Ovary (tissue), 9 donors: Measurements from ENCODE around the gene TXNIP. TPM values are rescaled to one million over a fixed set of nuclear protein-coding genes. Genes with fewer than 3 reads are reported as not detected.

Experiments
- DNase-seq, 5 donors: peaks; one replicate each; pipeline ENCODE4 v3.0.0-alpha.2; 2019 to 2020
- H3K27ac ChIP-seq, 2 donors: fragments of 200-600 bp; one replicate each; pipeline versions ENCODE4 v1.5.1 to v1.8.0; 2019 to 2022
- H3K27me3 ChIP-seq: fragments of 200-600 bp; one replicate; pipeline ENCODE4 v1.8.0; 2022
- H3K36me3 ChIP-seq: fragments of 200-600 bp; sonication (generic); one replicate; pipeline ENCODE4 v1.5.1; 2019
- H3K4me1 ChIP-seq: one replicate; pipeline ENCODE4 v1.8.1; 2013; ENCODE audit warnings: mild to moderate bottlenecking, moderate library complexity; ENCODE audit not compliant: insufficient read depth
- H3K4me3 ChIP-seq: fragments of 200-600 bp; sonication (generic); one replicate; pipeline ENCODE4 v1.5.1; 2017
- H3K9me3 ChIP-seq, 2 donors: fragments of 200-600 bp in 1 of 2; sonication (generic) in 1 of 2; one replicate each; pipeline versions ENCODE4 v1.5.1 to v1.8.1; 2013 to 2019; ENCODE audit warnings: mild to moderate bottlenecking in 1 of 2, moderate library complexity in 1 of 2
- EP300 ChIP-seq: sonication (generic); formaldehyde crosslinking; IDR thresholded peaks from one replicate; pipeline ENCODE4 v1.6.1; 2017; ENCODE audit warnings: antibody characterized with exemption
- POLR2A ChIP-seq: fragments of 450-650 bp; IDR thresholded peaks from one replicate; pipeline ENCODE4 v1.6.1; 2017; ENCODE audit warnings: antibody characterized with exemption, mild to moderate bottlenecking, moderate library complexity
- WGBS, 3 donors: extraction: QIAGEN DNeasy Blood & Tissue Kit in 1 of 3; methylation state at CpG; one replicate each; pipeline versions ENCODE4 v1.1.5 to v1.1.7; 2013 to 2017; 5-methylcytosine and 5-hydroxymethylcytosine counted together
- intact Hi-C, 4 donors: fragments of 100-400 bp; cut with DNase I; formaldehyde crosslinking; loops; one replicate each; pipeline versions ENCODE4 v1.11.0 to v1.15.1; 2022 to 2023
- polyA plus RNA-seq, 2 donors: library from polyadenylated mRNA; stranded (reverse); fragments of 200-250 nt in 1 of 2; fragments of 350-450 nt in 1 of 2; fragmentation: Illumina TruSeq in 1 of 2; extraction: RNeasy Lipid Tissue Mini Kit (QIAGEN cat#74804) in 1 of 2; gene quantifications; one replicate each; pipeline ENCODE4 v1.2.3, GENCODE V29; 2013 to 2014
- total RNA-seq, 7 donors: library from RNA; depleted of rRNA in 2 of 7; stranded (reverse); fragments of >200 nt in 2 of 7; fragmentation: NEBNext Ultra II Directional in 3 of 7; extraction: Animal tissue kit (Norgen Biotek cat#: 25700) in 3 of 7; gene quantifications; one replicate each; pipeline versions ENCODE4 v1.1.0 to v1.2.4, GENCODE V29; 2016 to 2023
- TF ChIP-seq, protein P1 (sequence below), 3 donors: fragments of 450-650 bp in 2 of 3; fragments of 200-600 bp in 1 of 3; IDR thresholded peaks; one replicate each; pipeline versions ENCODE4 v1.5.1 to v1.8.0; 2016 to 2022; ENCODE audit warnings: antibody characterized with exemption in 3 of 3, mild to moderate bottlenecking in 1 of 3
- donor health status: DM: no; HTN: no; CAD: no; lungs with moderate emphysema.
- donor health status: DM: no; HTN: no; CAD: no.
- donor health status: Bipolar disorder and iron deficiency.
- donor health status: DM: yes; HTN: yes; CAD: no.
- donor health status: DM: no; HTN: no; CAD: no.
- donor health status: DM: yes; HTN: yes; CAD: no.

TXNIP gene
- total and polyA plus RNA-seq, 9 donors = 335 to 1,406 (median 617) TPM

- Histone ChIP-seq H3K4me1 (no peaks in the 10 kb centered on the region), H3K27me3 (no peaks in the 10 kb centered on the region), H3K4me3 (no peak overlapping the region), H3K36me3 (no peaks in the 10 kb centered on the region), H3K27ac (no peak overlapping the region), H3K9me3 (no peaks in the 10 kb centered on the region)
- intact Hi-C loops = no loop called here
- peak in 1 of 5 donors; percentile 4 for DNase-seq
- TF ChIP-seq, protein P1, sequence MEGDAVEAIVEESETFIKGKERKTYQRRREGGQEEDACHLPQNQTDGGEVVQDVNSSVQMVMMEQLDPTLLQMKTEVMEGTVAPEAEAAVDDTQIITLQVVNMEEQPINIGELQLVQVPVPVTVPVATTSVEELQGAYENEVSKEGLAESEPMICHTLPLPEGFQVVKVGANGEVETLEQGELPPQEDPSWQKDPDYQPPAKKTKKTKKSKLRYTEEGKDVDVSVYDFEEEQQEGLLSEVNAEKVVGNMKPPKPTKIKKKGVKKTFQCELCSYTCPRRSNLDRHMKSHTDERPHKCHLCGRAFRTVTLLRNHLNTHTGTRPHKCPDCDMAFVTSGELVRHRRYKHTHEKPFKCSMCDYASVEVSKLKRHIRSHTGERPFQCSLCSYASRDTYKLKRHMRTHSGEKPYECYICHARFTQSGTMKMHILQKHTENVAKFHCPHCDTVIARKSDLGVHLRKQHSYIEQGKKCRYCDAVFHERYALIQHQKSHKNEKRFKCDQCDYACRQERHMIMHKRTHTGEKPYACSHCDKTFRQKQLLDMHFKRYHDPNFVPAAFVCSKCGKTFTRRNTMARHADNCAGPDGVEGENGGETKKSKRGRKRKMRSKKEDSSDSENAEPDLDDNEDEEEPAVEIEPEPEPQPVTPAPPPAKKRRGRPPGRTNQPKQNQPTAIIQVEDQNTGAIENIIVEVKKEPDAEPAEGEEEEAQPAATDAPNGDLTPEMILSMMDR (IDR thresholded peaks at IDR 0.05) = no peak
- no peak for TF ChIP-seq POLR2A
- WGBS, 3 donors = 78 to 89% (median 83%) methylated on average over 7 of the region's 7 CpGs
Measured at GRCh38 chr1:145972580-145972979, 23.8 kb downstream of the TXNIP start.

- DNase-seq = no peak
- Histone ChIP-seq H3K36me3 (no peaks in the 10 kb centered on the region), H3K4me1 (no peaks in the 10 kb centered on the region), H3K27me3 (no peaks in the 10 kb centered on the region), H3K9me3 (no peaks in the 10 kb centered on the region), H3K27ac (no peak overlapping the region), H3K4me3 (no peak overlapping the region)
- 92 to 99% (median 97%) methylated on average over 2 of the region's 2 CpGs for WGBS, 3 donors
- intact Hi-C loops = no loop called here
- TF ChIP-seq EP300 (no peak), POLR2A (no peak)
- TF ChIP-seq, protein P1 (IDR thresholded peaks at IDR 0.05) = no peak
Measured at GRCh38 chr1:145967288-145967687, 29.1 kb downstream of the TXNIP start.

DNA sequence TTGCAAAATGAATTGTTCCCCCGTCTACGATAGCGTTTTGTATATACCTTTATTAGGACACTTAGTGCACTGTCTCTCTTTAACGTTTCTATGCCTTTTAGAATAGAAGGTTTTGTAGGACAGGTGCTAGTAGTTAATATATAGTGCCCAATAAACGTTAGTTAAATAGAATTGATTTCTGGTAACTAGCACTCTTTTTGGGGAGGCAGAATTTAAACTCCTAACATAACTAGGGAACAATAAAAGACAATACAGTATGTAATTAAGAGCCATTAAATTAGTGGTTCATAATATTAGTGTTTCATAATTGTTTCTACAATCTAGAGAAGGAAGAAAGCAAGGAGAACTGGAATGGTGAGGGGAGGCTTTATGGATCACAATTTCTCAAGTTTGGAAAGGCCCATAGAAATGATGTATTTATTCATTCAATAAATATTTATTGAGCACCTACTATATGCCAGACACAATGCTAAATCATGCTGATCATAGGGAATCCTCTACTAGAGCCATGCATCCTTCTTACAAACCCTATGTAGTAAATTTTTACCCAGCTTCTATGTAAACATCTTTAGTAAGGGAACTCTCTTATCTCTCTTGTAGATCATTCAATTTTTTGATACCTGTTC is 31.1 kb downstream of the TXNIP start:
- DNase-seq = no peak
- Histone ChIP-seq H3K27ac (peak overlapping the region in 1 of 2 donors; percentile 87), H3K36me3 (no peaks in the 10 kb centered on the region), H3K27me3 (no peaks in the 10 kb centered on the region), H3K4me1 (peaks cover 1% of the 10 kb centered on the region), H3K4me3 (peak overlapping the region; percentile 43), H3K9me3 (no peaks in the 10 kb centered on the region)
- 0 to 2% (median 1%) methylated on average over 5 of the region's 5 CpGs for WGBS, 3 donors
- intact Hi-C loops = no loop called here
- TF ChIP-seq, protein P1 (IDR thresholded peaks at IDR 0.05) = no peak
- TF ChIP-seq EP300 = no peak
- no peak for TF ChIP-seq POLR2A

- 0 to 1% (median 0%) methylated on average over 37 of the region's 37 CpGs for WGBS, 3 donors
Measured at GRCh38 chr1:145964328-145965118, 31.9 kb downstream of the TXNIP start, which contains the start of the genes ANKRD34A and POLR3GL. Gene ANKRD34A (minus strand): TSS chr1:145964575. CDS start chr1:145961759, 2,816 bp downstream. Gene POLR3GL (plus strand): TSS chr1:145964690. CDS start chr1:145974866, 10,176 bp downstream.

More at GRCh38 chr1:145964328-145965118, 31.9 kb downstream of the TXNIP start, which contains the start of the genes ANKRD34A and POLR3GL:
- Histone ChIP-seq H3K27me3 (no peaks in the 10 kb centered on the region), H3K4me1 (peaks cover 1% of the 10 kb centered on the region), H3K27ac (peak within 1 kb of the TSS; percentile 59 to 87), H3K9me3 (no peaks in the 10 kb centered on the region), H3K36me3 (no peaks in the 10 kb centered on the region), H3K4me3 (peak within 1 kb of the TSS; percentile 43)
- intact Hi-C loops = loop anchor here in 3 of 4 donors (5.0 kb wide), 2 partner anchors 37 to 47 kb away; partner anchors contain the start of genes PEX11B (in 2 of the 3) and RBM8A (in 1 of the 3)
- DNase-seq = peak; percentile 93 to 96 (median 95)
- peak; percentile 92 for TF ChIP-seq POLR2A
- TF ChIP-seq, protein P1 (IDR thresholded peaks at IDR 0.05) = no peak
- no peak for TF ChIP-seq EP300
